ENCODE measurements around the gene SLC18A3.

SLC18A3 gene

GRCh38 chr10:49596836-49597235 is 13.3 kb upstream of the SLC18A3 start:
- no peak for DNase-seq

DNA sequence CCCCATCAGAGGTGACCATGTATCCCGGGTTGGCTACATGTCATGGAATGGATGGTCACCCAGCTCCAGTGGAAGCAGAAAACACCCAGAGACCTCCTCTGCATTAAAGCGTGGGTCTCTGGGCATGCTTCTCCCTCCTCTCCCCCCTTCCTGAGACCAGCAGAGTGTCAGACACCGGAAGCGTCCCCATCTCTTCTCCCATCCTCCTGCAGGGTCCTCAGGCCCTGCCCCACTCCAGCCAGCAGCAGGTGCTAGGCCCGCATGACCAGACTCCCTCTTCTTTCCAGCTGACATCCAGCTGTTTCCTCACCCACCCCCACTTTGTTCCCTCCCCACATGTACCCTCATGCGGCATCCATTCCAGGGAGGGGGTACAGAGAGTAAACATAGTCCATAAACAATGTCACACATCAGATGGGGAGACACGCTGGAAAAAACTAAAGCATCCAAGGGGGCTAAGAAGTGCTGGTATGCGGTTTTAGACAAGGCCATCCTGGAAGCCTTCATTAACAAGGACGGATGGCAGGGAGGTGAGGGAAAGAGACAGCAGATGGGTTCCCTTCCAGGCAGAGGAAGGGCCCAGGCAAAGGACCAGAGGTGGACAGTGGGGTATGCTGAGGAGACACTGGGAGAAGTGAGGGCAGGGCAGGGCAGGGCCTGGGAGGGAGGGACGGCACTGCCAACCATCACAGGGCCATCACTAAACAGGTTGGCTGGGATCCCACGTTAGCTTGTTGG is 12.5 kb upstream of the SLC18A3 start:
- DNase-seq, result no peak

DNA sequence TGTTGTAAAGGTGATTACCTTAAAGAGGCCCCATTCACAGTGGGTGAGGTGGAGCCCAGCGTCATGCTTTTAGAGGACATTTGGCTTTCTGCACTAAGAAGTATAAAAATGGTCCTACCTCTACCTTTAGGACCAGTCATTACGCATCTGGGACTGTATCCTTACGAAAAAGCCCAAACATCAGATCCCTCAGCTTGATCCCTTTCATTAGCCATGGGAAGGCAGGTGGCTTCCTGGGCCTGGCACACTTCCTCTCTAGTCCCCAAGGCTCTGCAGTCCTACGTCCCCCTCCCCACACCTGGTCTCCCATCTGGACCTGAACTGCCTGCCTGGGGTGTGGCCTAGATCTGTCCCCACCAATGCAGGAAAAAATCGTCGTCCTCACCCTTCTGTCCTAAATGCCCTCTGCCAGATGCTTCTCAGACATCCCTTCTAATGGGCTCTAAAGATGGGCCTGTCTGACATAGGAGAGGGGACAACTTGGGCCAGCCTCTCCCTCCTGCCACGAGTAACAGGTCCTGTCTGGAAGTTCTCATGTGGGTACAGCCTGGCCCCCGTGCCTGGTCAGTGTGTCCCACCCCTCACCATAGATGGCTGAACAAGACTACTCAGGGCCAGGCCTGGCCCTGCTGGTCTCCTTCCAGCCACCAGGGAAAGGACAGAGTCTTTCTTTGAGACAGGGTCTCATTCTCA is 11.8 kb upstream of the SLC18A3 start:
- no peak for DNase-seq

GRCh38 chr10:49598986-49599385 is 11.1 kb upstream of the SLC18A3 start:
- no peak for DNase-seq

GRCh38 chr10:49599546-49599945 is 10.6 kb upstream of the SLC18A3 start:
- DNase-seq, result no peak

GRCh38 chr10:49600046-49600445 is 10.1 kb upstream of the SLC18A3 start:
- DNase-seq, result no peak

DNA sequence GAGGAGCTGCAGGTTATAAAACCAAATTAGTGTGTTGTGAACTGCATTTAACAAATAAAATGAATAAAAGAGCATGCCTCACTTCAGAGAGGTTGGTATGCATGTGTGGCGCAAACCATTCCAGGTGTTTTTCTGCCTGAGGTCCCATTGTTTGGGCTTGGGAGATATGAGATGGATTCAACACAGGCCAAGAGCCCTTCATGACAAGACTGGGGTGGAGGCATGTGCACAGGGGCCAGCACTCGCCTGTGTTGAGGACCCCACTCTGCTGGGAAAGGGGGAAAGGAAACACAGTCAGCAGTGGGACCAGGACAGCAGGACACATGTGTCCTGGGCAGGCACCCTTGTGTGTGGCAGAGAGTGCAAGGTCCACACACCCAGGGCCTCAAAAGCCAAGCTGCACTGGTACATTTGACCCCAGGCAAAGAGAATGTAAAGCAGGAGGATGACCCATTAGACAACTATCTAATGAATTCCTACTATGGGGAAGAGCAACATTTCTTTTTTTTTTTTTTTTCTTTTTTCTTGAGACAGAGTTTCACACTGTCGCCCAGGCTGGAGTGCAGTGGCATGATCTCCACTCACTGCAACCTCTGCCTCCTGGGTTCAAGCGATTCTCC is 9.2 kb upstream of the SLC18A3 start:
- DNase-seq, result no peak

DNA sequence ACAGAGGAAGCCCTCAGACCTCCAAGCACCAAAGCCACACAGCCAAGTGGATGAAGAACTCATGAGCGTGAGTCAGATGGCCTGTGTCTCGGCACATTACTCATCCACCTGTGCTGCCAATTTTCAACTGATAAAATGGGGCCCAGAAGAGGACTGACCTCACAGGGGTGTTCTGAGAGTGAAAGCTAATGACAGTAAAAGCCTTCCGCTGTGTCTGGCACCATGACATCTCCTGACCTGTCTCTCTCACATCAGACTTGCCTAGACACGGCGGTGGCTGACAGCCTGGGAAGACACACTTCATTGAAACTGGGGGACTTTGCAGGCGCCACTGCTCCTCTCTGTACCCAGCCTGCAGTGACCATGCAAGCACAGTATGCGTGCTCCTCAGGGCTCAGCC is 8.3 kb upstream of the SLC18A3 start:
- DNase-seq, result no peak

GRCh38 chr10:49602380-49603023 is 7.6 kb upstream of the SLC18A3 start:
- DNase-seq, result no peak

- DNase-seq, result no peak
These were observed 4.7 kb upstream of the SLC18A3 start for GRCh38 chr10:49605216-49605938.

DNA sequence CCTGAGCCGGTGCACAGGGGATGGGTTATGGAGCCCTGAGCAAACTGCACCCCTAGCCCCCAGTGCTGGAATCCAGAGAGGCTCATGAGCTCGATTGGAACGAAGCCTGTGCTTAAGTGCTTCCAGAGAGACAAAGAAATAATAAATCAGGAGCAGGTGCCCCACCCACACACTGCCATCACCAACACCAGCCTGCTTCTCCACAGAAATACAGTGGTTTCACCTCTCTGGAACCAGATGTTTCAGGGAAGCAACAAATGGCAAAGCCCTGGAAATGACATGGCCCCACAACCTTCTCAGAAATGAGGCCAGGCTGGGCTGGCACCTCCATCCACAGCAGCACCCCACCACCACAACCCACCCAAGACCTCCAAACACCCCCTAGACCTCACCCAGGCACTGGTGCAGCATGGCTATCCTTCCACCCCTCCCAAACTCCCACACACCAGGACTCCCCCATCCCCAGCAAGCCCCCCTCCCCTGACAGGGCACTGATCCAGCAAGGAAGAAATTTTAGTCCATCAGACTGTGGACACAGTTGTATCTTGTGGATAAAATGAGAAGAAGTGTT is 4.1 kb upstream of the SLC18A3 start:
- no peak for DNase-seq

DNA sequence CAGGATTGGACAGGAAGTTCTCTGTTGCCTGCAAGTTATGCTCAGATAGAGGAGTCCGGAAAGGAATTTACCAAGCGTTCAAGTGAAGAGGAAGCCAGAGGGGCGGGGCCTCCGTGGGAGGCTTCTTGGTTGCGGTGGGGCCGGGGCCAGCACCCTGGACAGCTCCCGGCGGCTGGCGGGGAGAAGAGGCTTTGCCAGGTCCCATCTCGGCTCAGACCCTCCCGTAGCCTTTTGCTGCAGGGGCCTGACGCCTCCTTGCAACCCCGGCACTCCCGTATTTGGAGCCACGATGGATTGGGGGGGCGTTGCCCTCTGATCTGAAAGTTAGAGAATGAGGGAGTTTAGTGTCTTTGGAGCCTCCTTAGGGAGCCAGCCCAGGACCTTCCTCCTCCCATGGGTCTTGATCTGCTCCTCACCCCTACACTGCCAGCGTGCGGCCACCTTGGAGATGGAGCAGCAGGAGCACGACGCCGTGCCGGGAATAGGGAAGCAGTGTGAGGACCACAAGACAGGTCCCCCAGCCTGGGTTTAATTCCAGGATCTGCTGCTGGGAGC is 3.1 kb upstream of the SLC18A3 start:
- peak; percentile 85 for DNase-seq

GRCh38 chr10:49608166-49609005 is 1.7 kb upstream of the SLC18A3 start:
- no peak for DNase-seq

GRCh38 chr10:49609006-49609282 is 1.2 kb upstream of the SLC18A3 start:
- DNase-seq, result peak; percentile 43

- peak; percentile 66 for DNase-seq
These were observed 612 bp upstream of the SLC18A3 start for GRCh38 chr10:49609283-49610113.

- peak; percentile 38 for DNase-seq
These were observed 502 bp downstream of the SLC18A3 start for GRCh38 chr10:49610458-49611165.

DNA sequence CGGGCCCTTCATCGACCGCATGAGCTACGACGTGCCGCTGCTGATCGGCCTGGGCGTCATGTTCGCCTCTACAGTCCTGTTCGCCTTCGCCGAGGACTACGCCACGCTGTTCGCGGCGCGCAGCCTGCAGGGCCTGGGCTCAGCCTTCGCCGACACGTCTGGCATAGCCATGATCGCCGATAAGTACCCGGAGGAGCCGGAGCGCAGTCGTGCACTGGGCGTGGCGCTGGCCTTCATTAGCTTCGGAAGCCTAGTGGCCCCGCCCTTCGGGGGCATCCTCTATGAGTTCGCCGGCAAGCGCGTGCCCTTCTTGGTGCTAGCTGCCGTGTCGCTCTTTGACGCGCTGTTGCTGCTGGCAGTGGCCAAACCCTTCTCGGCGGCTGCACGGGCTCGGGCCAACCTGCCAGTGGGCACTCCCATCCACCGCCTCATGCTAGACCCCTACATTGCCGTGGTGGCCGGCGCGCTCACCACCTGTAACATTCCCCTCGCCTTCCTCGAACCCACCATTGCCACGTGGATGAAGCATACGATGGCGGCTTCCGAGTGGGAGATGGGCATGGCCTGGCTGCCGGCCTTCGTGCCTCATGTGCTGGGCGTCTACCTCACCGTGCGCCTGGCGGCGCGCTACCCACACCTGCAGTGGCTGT is 1.2 kb downstream of the SLC18A3 start:
- DNase-seq, result peak; percentile 59

- DNase-seq, result peak; percentile 42
These were observed 1.9 kb downstream of the SLC18A3 start for GRCh38 chr10:49611816-49612512.

Data from eye (tissue), 1 donor.